Thymus (tissue), 11 donors: ENCODE measurements around the gene CDH12. TPM values are rescaled to one million over a fixed set of nuclear protein-coding genes. Genes with fewer than 3 reads are reported as not detected.
"Not testable (repeated sequence)": the region's sequence is repeated elsewhere in the genome, so short reads cannot be mapped to it uniquely, and the experiment has no call there.

Source experiments
- DNase-seq, 9 donors: peaks; one replicate each; pipeline ENCODE4 v3.0.0-alpha.2; 2013; ENCODE audit warnings: low spot score in 9 of 9, low read depth in 6 of 9, missing footprints in 1 of 9
- H3K27ac ChIP-seq, 2 donors: one replicate each; pipeline ENCODE4 v1.5.1; 2013; ENCODE audit warnings: control low read depth in 1 of 2, low read depth in 1 of 2, low read length in 1 of 2, mild to moderate bottlenecking in 1 of 2, moderate library complexity in 1 of 2
- H3K27me3 ChIP-seq, 2 donors: one replicate each; pipeline ENCODE4 v1.5.1; 2013; ENCODE audit warnings: low read length in 1 of 2; ENCODE audit not compliant: control insufficient read depth in 2 of 2, insufficient read depth in 1 of 2
- H3K36me3 ChIP-seq, 2 donors: one replicate each; pipeline ENCODE4 v1.5.1; 2013; ENCODE audit warnings: low read length in 1 of 2, mild to moderate bottlenecking in 1 of 2, moderate library complexity in 1 of 2; ENCODE audit not compliant: control insufficient read depth in 2 of 2, insufficient read depth in 2 of 2
- H3K4me1 ChIP-seq, 2 donors: one replicate each; pipeline ENCODE4 v1.5.1; 2013; ENCODE audit warnings: low read length in 2 of 2; ENCODE audit not compliant: control insufficient read depth in 2 of 2, insufficient read depth in 2 of 2
- H3K4me3 ChIP-seq, 2 donors: one replicate each; pipeline ENCODE4 v1.5.1; 2013; ENCODE audit warnings: low read length in 2 of 2, control low read depth in 1 of 2, mild to moderate bottlenecking in 1 of 2
- H3K9me3 ChIP-seq, 2 donors: one replicate each; pipeline ENCODE4 v1.5.1; 2013; ENCODE audit warnings: low read length in 1 of 2, mild to moderate bottlenecking in 1 of 2; ENCODE audit not compliant: control insufficient read depth in 2 of 2, insufficient read depth in 1 of 2
- WGBS: extraction: QIAGEN DNeasy Blood & Tissue Kit; methylation state at CpG from one replicate; pipeline ENCODE4 v1.1.7; 2013; 5-methylcytosine and 5-hydroxymethylcytosine counted together
- polyA plus RNA-seq: library from polyadenylated mRNA; stranded (reverse); fragments of 200-250 nt; gene quantifications from one replicate; pipeline ENCODE4 v1.2.3, GENCODE V29; 2013
- total RNA-seq: library from RNA; stranded (reverse); fragments of 120-200 nt; gene quantifications from one replicate; pipeline ENCODE4 v1.2.4, GENCODE V29; 2013
- donor health status: healthy.

The CDH12 gene
- total and polyA plus RNA-seq, 2 donors: 0.05 to 0.09 TPM

DNA sequence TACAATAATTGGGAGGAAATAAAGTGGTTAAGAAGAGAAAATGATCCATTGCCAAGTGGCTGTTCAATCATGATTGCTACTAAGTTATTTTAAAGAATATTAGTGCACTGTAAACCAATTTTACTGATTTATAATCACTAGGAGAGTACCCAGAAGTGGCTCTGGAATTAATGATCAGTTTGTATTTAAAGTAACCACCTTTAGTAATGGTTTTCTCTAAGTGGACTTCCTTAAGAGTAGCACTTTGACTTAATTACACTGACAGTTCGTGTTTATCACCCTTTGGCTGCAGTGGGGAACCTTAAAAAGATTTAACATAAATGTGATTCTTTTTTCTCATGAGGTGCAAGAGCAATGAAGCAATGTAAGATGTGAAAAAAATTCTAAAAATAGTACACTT is 310.8 kb downstream of the CDH12 start:
- H3K4me3 ChIP-seq: no peak overlapping the region
- no peaks in the 10 kb centered on the region for H3K9me3 ChIP-seq
- H3K36me3 ChIP-seq: no peaks in the 10 kb centered on the region
- H3K27ac ChIP-seq: no peak overlapping the region
- 71% methylated on average over 1 of the region's 1 CpG for WGBS
- no peaks in the 10 kb centered on the region for H3K27me3 ChIP-seq
- no peaks in the 10 kb centered on the region for H3K4me1 ChIP-seq
- DNase-seq: no peak

DNA sequence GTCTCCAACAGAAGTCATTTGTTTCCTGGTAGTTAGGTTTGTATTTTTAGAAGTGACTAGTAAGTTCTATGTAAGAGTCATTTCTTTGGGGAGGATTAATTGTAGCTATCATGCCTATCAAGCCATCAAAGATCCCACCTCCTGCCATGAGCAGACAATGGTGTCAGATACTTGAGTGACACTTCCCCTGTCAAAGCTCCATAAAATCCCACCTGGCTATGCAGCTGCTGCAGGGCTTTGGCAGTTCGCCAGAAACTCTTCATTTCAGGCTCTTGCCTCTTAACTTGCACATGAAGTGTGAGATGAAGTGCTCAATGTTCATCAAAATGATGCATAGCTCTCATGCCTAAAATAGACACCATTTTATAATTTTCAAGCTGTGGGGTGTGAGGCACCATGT is 312.1 kb downstream of the CDH12 start:
- H3K27me3 ChIP-seq: no peaks in the 10 kb centered on the region
- DNase-seq: peak in 1 of 9 donors; percentile 2
- H3K4me1 ChIP-seq: no peaks in the 10 kb centered on the region
- 64% methylated on average over 1 of the region's 1 CpG for WGBS
- H3K9me3 ChIP-seq: no peaks in the 10 kb centered on the region
- H3K36me3 ChIP-seq: no peaks in the 10 kb centered on the region
- no peak overlapping the region for H3K4me3 ChIP-seq
- no peak overlapping the region for H3K27ac ChIP-seq

DNA sequence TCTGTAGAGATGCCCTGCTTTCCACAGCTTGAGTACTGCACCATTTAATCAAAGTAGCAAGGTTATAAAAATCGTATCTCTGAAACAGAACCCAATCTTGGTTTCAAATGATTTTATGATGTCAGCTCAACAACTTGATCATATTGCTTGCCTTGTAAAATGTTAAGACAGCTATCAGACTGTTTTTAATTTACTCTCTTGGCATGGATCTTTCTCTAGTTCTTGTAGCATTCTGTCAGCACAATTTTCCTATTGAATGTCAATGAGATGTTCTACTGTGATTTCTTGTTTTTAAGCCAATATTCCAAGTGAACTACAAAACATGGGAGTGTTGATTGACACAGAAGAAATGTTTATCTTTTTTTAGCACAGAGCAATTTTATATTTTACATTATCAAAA is 313.4 kb downstream of the CDH12 start:
- no peak for DNase-seq
- no peaks in the 10 kb centered on the region for H3K27me3 ChIP-seq
- no peaks in the 10 kb centered on the region for H3K36me3 ChIP-seq
- no peak overlapping the region for H3K27ac ChIP-seq
- no peak overlapping the region for H3K4me3 ChIP-seq
- 96% methylated on average over 1 of the region's 1 CpG for WGBS
- no peaks in the 10 kb centered on the region for H3K9me3 ChIP-seq
- no peaks in the 10 kb centered on the region for H3K4me1 ChIP-seq

DNA sequence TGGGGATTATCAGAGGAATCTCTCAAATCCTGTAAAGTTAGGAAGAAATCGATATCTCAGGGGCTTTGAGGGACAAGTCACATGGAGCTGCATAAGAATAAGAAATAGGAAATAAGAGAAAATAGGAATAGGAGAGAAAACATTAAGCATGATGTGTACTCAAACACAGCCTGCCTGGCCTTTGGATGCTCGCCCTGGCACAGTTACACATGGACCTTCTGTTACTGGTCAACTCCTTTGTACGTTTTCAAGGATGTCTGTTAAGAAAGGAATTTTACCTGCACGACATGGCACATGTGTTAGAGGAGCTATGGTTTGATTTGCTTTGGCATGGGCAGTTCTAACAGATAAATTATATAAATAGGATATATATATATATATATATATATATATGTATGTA is 321.2 kb downstream of the CDH12 start:
- no peaks in the 10 kb centered on the region for H3K4me1 ChIP-seq
- H3K27ac ChIP-seq: no peak overlapping the region
- no peak overlapping the region for H3K4me3 ChIP-seq
- no peaks in the 10 kb centered on the region for H3K9me3 ChIP-seq
- DNase-seq: no peak
- H3K27me3 ChIP-seq: no peaks in the 10 kb centered on the region
- 89% methylated on average over 4 of the region's 4 CpGs for WGBS
- no peaks in the 10 kb centered on the region for H3K36me3 ChIP-seq

DNA sequence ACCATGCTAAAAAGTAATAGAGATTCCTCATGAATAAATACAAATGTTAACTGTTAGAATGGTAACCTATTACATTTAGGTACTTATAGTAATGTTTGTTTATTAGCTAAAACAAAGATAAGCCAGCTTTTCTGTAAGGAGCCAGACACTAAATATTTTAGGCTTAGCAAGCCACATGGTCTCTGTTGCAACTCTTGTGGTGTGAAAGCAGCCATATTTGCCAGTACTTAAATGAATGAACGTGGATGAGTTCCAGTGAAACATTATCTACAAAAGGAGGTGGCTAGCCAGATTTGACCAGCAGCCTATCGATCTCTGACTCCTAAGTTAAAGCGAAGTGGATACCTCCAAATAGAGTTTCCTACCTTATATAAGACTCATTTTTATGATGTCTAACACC is 331.6 kb downstream of the CDH12 start:
- H3K4me3 ChIP-seq: no peak overlapping the region
- H3K27ac ChIP-seq: no peak overlapping the region
- DNase-seq: no peak
- no peaks in the 10 kb centered on the region for H3K36me3 ChIP-seq
- H3K9me3 ChIP-seq: peaks cover 0 to 4% of the 10 kb centered on the region in 2 donors
- WGBS: 86% methylated on average over 3 of the region's 3 CpGs
- H3K4me1 ChIP-seq: no peaks in the 10 kb centered on the region
- H3K27me3 ChIP-seq: no peaks in the 10 kb centered on the region

DNA sequence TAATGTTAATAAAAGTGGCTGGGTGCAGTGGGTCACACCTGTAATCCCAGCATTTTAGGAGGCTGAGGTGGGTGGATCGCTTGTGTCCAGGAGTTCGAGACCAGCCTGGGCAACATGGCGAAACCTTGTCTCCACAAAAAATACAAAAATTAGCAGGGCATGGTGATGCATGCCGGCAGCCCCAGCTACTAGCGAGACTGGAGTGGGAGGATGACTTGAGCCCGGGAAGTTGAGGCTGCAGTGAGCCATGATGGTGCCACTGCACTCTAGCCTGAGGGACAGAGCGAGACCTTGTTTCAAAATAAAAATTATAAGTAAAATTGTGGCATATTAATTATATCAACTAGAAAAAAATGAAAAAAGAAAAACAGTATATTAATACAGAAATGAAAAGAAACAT is 336.6 kb downstream of the CDH12 start:
- not testable (repeated sequence) for DNase-seq, H3K27me3 ChIP-seq, H3K27ac ChIP-seq, H3K9me3 ChIP-seq, H3K4me1 ChIP-seq, H3K36me3 ChIP-seq, H3K4me3 ChIP-seq
- 95% methylated on average over 7 of the region's 7 CpGs for WGBS

DNA sequence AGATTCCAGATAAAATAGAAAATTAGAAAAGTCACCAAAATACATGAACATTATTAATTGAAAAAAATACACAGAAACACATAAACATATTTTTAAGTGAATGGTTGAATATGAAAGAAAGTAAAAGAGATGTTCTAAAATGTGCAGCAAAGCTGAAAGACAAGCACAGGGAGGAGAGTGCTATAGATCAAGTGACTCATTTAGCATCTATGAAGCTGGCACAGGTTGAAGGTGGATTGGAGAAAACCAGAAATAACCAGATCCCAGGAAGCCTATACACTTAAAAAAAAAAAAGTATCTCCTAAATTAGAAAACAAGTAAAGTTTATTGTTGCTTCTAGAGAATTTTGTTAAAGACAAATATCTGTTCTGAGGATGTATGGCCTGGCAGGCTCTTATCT is 338.9 kb downstream of the CDH12 start:
- H3K4me1 ChIP-seq: no peaks in the 10 kb centered on the region
- no peak overlapping the region for H3K4me3 ChIP-seq
- H3K27me3 ChIP-seq: no peaks in the 10 kb centered on the region
- H3K36me3 ChIP-seq: no peaks in the 10 kb centered on the region
- no peaks in the 10 kb centered on the region for H3K9me3 ChIP-seq
- no peak for DNase-seq
- H3K27ac ChIP-seq: no peak overlapping the region

DNA sequence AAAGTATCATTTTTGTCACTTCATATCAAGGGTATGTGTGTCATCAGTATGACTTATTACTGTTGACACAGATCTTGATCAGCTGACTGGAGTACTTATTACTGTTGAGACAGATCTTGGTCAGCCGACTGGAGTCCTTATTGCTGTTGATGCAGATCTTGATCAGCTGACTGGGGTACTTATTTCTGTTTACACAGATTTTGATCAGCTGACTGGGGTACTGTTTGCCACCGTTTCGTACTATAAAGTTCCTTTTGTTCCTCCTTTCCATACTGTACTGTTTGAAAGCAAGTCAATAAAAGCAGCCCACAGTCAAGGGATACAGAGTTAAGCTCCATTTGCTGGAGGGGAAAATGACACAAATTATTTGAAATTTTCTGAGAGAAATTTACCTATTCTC is 347.3 kb downstream of the CDH12 start:
- no peak for DNase-seq
- WGBS: 59% methylated on average over 3 of the region's 3 CpGs
- Histone ChIP-seq H3K27me3 (no peaks in the 10 kb centered on the region), H3K4me1 (no peaks in the 10 kb centered on the region), H3K4me3 (no peak overlapping the region), H3K27ac (no peak overlapping the region), H3K9me3 (no peaks in the 10 kb centered on the region), H3K36me3 (no peaks in the 10 kb centered on the region)

DNA sequence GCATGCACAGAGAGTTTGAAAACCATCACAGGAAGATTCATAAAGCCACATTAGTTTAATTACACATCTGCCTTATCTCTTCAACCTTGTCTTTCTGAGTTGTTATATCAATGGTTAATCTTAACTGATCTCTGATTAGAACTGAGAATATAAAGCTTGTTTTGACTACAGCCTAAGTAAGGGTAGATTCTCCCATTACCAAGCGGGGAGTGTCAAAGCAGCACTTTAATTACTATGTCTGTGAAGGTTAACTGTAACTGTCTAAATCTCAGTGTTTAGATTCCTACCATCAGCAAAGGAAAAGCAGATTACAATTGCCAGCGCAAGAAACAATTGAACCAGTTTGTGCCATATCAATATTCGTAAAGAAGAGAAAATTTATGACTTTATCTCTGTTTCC is 348.7 kb downstream of the CDH12 start:
- no peaks in the 10 kb centered on the region for H3K36me3 ChIP-seq
- 89% methylated on average over 3 of the region's 3 CpGs for WGBS
- no peak overlapping the region for H3K27ac ChIP-seq
- DNase-seq: no peak
- H3K4me3 ChIP-seq: no peak overlapping the region
- H3K4me1 ChIP-seq: no peaks in the 10 kb centered on the region
- H3K27me3 ChIP-seq: no peaks in the 10 kb centered on the region
- H3K9me3 ChIP-seq: no peaks in the 10 kb centered on the region

DNA sequence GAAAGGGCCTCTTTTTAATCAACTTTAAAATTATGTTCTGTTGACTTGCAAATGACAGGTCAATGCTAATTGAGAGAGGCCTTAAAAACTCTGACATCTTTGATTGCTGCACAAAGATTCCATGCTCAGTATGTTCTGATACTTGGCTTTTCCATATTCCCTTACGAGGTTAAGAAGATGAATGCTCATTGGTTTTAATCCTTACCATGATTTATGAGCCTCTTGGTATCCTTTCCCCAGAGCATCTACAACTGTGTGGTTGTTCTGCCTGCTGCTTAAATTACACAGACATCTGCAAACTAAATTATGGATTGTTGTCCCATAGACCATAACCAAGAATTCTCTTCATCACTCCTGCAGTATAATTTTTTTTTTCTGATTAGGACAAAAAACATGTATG is 352.6 kb downstream of the CDH12 start:
- no peaks in the 10 kb centered on the region for H3K36me3 ChIP-seq
- no peaks in the 10 kb centered on the region for H3K9me3 ChIP-seq
- no peaks in the 10 kb centered on the region for H3K4me1 ChIP-seq
- 76% methylated on average over 1 of the region's 1 CpG for WGBS
- H3K27ac ChIP-seq: no peak overlapping the region
- no peaks in the 10 kb centered on the region for H3K27me3 ChIP-seq
- DNase-seq: no peak
- no peak overlapping the region for H3K4me3 ChIP-seq
